OCI-LY7 (cell line): ENCODE results near the gene KPNA2. TPM values are rescaled to one million over a fixed set of nuclear protein-coding genes. Genes with fewer than 3 reads are reported as not detected.

Experiments used
- BruUV-seq: library from RNA; stranded (reverse); fragments of 400-500 nt; replicated peaks from 2 replicates; lab custom pipeline; 2021; lab: Mats Ljungman, UMichigan
- CTCF ChIA-PET: fragments of 300-600 bp; sonication (Branson Sonifier 250); formaldehyde crosslinking; loops from one replicate; lab custom pipeline; 2022; ENCODE audit warnings: antibody characterized with exemption; ENCODE audit not compliant: unreplicated experiment; lab: Charles Lee
- POLR2A ChIA-PET: fragments of 300-600 bp; sonication (Branson Sonifier 250); formaldehyde crosslinking; loops from one replicate; lab custom pipeline; 2022; ENCODE audit warnings: antibody characterized with exemption; lab: Charles Lee
- DNase-seq: peaks from one replicate; pipeline ENCODE4 v3.0.0-alpha.2; 2015; ENCODE audit warnings: low spot score
- H2AFZ ChIP-seq: fragments of 200-600 bp; sonication (generic), shearing (Covaris generic); 2 replicates; pipeline ENCODE4 v1.6.1; 2014; ENCODE audit warnings: mild to moderate bottlenecking, antibody characterized with exemption, low read length, moderate library complexity
- H3K27ac ChIP-seq: fragments of 200-600 bp; sonication (generic); 2 replicates; pipeline ENCODE4 v1.5.1; 2014; ENCODE audit warnings: mixed run types, low read depth, mild to moderate bottlenecking, moderate library complexity, low read length, inconsistent platforms; ENCODE audit not compliant: poor library complexity, severe bottlenecking
- H3K36me3 ChIP-seq: fragments of 200-600 bp; sonication (generic); 2 replicates; pipeline ENCODE4 v1.6.1; 2014; ENCODE audit warnings: mild to moderate bottlenecking, antibody characterized with exemption, low read length, moderate library complexity, mixed read lengths; ENCODE audit not compliant: insufficient read depth
- H3K4me1 ChIP-seq: fragments of 200-600 bp; sonication (generic); 2 replicates; pipeline ENCODE4 v1.5.1; 2014; ENCODE audit warnings: mild to moderate bottlenecking, low read length; ENCODE audit not compliant: insufficient read depth, poor library complexity, severe bottlenecking
- H3K4me2 ChIP-seq: fragments of 200-600 bp; sonication (generic); 2 replicates; pipeline ENCODE4 v1.6.1; 2014; ENCODE audit warnings: mild to moderate bottlenecking, low read length
- H3K4me3 ChIP-seq: fragments of 200-600 bp; sonication (generic); 2 replicates; pipeline ENCODE4 v1.5.1; 2014; ENCODE audit warnings: mild to moderate bottlenecking, low read depth, low read length; ENCODE audit not compliant: poor library complexity, severe bottlenecking
- H3K79me2 ChIP-seq: fragments of 200-600 bp; sonication (generic); 2 replicates; pipeline ENCODE4 v1.6.1; 2016; ENCODE audit warnings: low read depth, mild to moderate bottlenecking, low read length, moderate library complexity, mixed read lengths; ENCODE audit not compliant: insufficient read depth
- H3K9me2 ChIP-seq: fragments of 200-600 bp; sonication (generic); 2 replicates; pipeline ENCODE4 v1.6.1; 2016; ENCODE audit warnings: mild to moderate bottlenecking, low read length, mixed read lengths; ENCODE audit not compliant: insufficient read depth
- H3K9me3 ChIP-seq: fragments of 200-600 bp; sonication (generic); 2 replicates; pipeline ENCODE4 v1.6.1; 2014; ENCODE audit warnings: mild to moderate bottlenecking, mixed run types, low read length, mixed read lengths
- H4K20me1 ChIP-seq: fragments of 200-600 bp; sonication (generic); 2 replicates; pipeline ENCODE4 v1.6.1; 2014; ENCODE audit warnings: mild to moderate bottlenecking, antibody characterized with exemption, low read length, moderate library complexity, mixed read lengths; ENCODE audit not compliant: insufficient read depth
- EZH2phosphoT487 ChIP-seq: fragments of 200-600 bp; sonication (generic); IDR thresholded peaks from 2 replicates; pipeline ENCODE4 v1.6.1; 2018; ENCODE audit warnings: low read depth, borderline replicate concordance, mild to moderate bottlenecking, mixed run types, antibody characterized with exemption, low read length, moderate library complexity, mixed read lengths
- intact Hi-C: fragments of 100-400 bp; cut with micrococcal nuclease; formaldehyde crosslinking; loops from one replicate; pipeline ENCODE4 v1.10.0; 2022; ENCODE audit not compliant: unreplicated experiment
- total RNA-seq, 2 experiments: library from RNA; depleted of rRNA in 1 of 2; stranded (reverse); fragments of >200 nt in 1 of 2; shearing (Covaris generic) in 1 of 2; gene quantifications; 2 replicates each; pipeline ENCODE4 v1.2.3, GENCODE V29; 2014 to 2022
- TF ChIP-seq, protein P1 (sequence below): fragments of 200-600 bp; sonication (generic); conservative IDR thresholded peaks from 2 replicates; pipeline ENCODE4 v1.5.1; 2014; ENCODE audit warnings: mild to moderate bottlenecking, antibody characterized with exemption, low read length, moderate library complexity, mixed read lengths

Gene KPNA2
- total RNA-seq, 2 experiments from 2014 or later: 253 to 416 TPM

- no peaks in the 10 kb centered on the region for H3K9me2 ChIP-seq
- H3K4me1 ChIP-seq: peaks cover 22% of the 10 kb centered on the region
- intact Hi-C loops: loop anchor here (1.0 to 5.0 kb wide), 3 partner anchors 15 to 477 kb away; partner anchors contain the start of genes NOL11 and PRKAR1A
- H2AFZ ChIP-seq: peak overlapping the region; percentile 65; the same call in 1 of the 2 replicates
- peak overlapping the region; percentile 58 for H3K4me2 ChIP-seq
- H3K36me3 ChIP-seq: peaks cover 45% of the 10 kb centered on the region
- H3K4me3 ChIP-seq: peak overlapping the region; percentile 42
- H3K9me3 ChIP-seq: no peaks in the 10 kb centered on the region
- no TSS peak for BruUV-seq
- peak; percentile 98 for DNase-seq
- no peak overlapping the region for H3K27ac ChIP-seq
- H3K79me2 ChIP-seq: peaks cover 47% of the 10 kb centered on the region
- H4K20me1 ChIP-seq: peaks cover 29% of the 10 kb centered on the region
- ChIA-PET CTCF (interaction anchor here (0.6 kb wide), 1 partner anchor 52 kb away, joined by 10 read pairs; no protein-coding TSS in a partner anchor), POLR2A (interaction anchor here (0.6 to 2.4 kb wide), 4 partner anchors 52 to 193 kb away, joined by 4 to 13 read pairs (median 5); no protein-coding TSS in a partner anchor)
- TF ChIP-seq, protein P1, sequence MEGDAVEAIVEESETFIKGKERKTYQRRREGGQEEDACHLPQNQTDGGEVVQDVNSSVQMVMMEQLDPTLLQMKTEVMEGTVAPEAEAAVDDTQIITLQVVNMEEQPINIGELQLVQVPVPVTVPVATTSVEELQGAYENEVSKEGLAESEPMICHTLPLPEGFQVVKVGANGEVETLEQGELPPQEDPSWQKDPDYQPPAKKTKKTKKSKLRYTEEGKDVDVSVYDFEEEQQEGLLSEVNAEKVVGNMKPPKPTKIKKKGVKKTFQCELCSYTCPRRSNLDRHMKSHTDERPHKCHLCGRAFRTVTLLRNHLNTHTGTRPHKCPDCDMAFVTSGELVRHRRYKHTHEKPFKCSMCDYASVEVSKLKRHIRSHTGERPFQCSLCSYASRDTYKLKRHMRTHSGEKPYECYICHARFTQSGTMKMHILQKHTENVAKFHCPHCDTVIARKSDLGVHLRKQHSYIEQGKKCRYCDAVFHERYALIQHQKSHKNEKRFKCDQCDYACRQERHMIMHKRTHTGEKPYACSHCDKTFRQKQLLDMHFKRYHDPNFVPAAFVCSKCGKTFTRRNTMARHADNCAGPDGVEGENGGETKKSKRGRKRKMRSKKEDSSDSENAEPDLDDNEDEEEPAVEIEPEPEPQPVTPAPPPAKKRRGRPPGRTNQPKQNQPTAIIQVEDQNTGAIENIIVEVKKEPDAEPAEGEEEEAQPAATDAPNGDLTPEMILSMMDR: no peak
- TF ChIP-seq EZH2phosphoT487: no peak
Observed at GRCh38 chr17:68035131-68035522, 408 bp upstream of the KPNA2 start.

GRCh38 chr17:68036304-68037147 is 991 bp downstream of the KPNA2 start:
- POLR2A ChIA-PET: interaction anchor here (0.7 to 2.4 kb wide), 10 partner anchors 9 to 188 kb away, joined by 3 to 13 read pairs (median 4); no protein-coding TSS in a partner anchor
- H3K79me2 ChIP-seq: peaks cover 61% of the 10 kb centered on the region
- no peak overlapping the region; the same call in 1 of the 2 replicates for H2AFZ ChIP-seq

More at GRCh38 chr17:68036304-68037147, 991 bp downstream of the KPNA2 start:
- peak overlapping the region; percentile 82 for H3K4me2 ChIP-seq
- H3K27ac ChIP-seq: peak overlapping the region; percentile 78
- BruUV-seq: TSS peak; percentile 71
- H3K4me1 ChIP-seq: peaks cover 22% of the 10 kb centered on the region
- H3K4me3 ChIP-seq: peak overlapping the region; percentile 89
- H3K9me2 ChIP-seq: no peaks in the 10 kb centered on the region
- TF ChIP-seq, protein P1: no peak
- intact Hi-C loops: loop anchor here (5.0 kb wide), 2 partner anchors 319 to 476 kb away; partner anchors contain the start of genes NOL11 and PRKAR1A
- CTCF ChIA-PET: interaction anchor here (1.0 kb wide), 1 partner anchor 17 kb away, joined by 5 read pairs; no protein-coding TSS in a partner anchor
- peaks cover 41% of the 10 kb centered on the region for H4K20me1 ChIP-seq
- DNase-seq: peak; percentile 46
- H3K36me3 ChIP-seq: peaks cover 59% of the 10 kb centered on the region
- no peaks in the 10 kb centered on the region for H3K9me3 ChIP-seq
